AG10803 (cell line): ENCODE data around the gene CFH.

ENCODE experiments used
- DNase-seq: peaks from one replicate; pipeline ENCODE4 v3.0.0; 2010; ENCODE audit warnings: low read depth
- H3K4me3 ChIP-seq: 2 replicates; pipeline ENCODE4 v1.5.1; 2011; ENCODE audit warnings: mild to moderate bottlenecking, low read length, control low read depth
- CTCF ChIP-seq: conservative IDR thresholded peaks from 2 replicates; pipeline ENCODE4 v1.5.1; 2011; ENCODE audit warnings: mild to moderate bottlenecking, low read length, control low read depth, inconsistent platforms

CFH gene

GRCh38 chr1:196678510-196678884 is 26.7 kb downstream of the CFH start:
- TF ChIP-seq CTCF, result no peak
- DNase-seq, result peak; percentile 70
- H3K4me3 ChIP-seq, result no peak overlapping the region

DNA sequence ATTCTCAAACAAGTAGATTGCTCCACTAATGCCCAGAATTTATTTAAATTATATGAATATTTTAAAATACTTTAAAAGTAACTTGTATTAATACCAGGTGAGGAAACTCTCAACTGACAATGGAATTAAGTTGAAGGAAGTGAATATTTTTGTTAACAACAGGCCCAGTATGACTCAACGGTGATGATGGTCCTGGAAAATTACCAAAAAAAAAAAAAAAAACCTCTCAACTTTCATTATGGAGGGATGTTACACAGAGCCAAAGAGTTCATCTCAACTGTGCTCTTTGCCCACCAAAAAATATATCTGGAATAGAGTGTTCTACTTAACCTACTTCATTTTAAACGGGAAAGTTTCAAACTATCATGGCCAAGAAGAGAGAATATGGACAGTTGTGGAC is 28.3 kb downstream of the CFH start:
- no peak for TF ChIP-seq CTCF
- H3K4me3 ChIP-seq, result no peak overlapping the region

GRCh38 chr1:196684476-196684875 is 32.6 kb downstream of the CFH start:
- no peak for DNase-seq
- no peak; the same call in 1 of the 2 replicates for TF ChIP-seq CTCF
- no peak overlapping the region for H3K4me3 ChIP-seq

More for the DNA sequence above, 28.3 kb downstream of the CFH start:
- DNase-seq, result peak; percentile 3

DNA sequence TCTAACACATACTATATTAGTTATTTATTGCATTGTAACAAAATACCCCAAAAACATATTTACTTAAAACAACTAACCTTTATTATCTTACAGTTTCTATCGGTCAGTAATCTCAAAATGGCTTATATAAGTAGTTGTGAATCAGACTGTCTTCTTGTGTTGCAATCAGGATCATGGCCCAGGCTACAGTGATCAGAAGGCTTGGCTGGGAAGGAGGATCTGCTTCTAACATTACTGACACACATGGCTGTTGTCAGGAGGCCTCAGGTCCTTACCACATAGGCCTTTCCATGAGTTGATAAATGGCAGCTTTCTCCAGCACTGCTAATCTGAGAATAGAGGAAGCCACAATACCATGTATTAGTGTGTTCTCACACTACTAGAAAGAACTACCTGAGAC is 33.7 kb downstream of the CFH start:
- DNase-seq, result peak; percentile 5
- no peak for TF ChIP-seq CTCF
- no peak overlapping the region for H3K4me3 ChIP-seq

DNA sequence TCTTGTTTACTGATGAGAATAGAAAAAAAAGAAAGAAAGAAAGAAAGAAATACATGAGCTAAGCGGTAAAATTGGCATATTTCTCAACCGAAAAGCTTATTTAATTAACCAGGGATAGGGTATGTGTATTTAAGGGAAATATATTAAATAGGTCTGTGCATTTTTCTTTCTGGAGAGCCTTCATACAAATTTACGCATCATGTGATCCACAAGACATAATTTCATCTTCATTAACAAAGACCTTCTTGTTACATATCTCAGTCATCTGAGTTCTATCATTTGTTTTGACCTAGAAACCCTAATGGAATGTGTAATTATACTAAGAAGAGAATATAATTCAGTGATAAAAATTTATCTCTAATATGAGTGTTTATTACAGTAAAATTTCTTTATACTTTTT is 37.2 kb downstream of the CFH start:
- no peak for DNase-seq
- no peak overlapping the region for H3K4me3 ChIP-seq
- no peak for TF ChIP-seq CTCF

- no peak for DNase-seq
- TF ChIP-seq CTCF, result no peak
- H3K4me3 ChIP-seq, result no peak overlapping the region
These were observed 38.7 kb downstream of the CFH start for GRCh38 chr1:196690582-196690981.

- no peak overlapping the region for H3K4me3 ChIP-seq
- no peak for TF ChIP-seq CTCF
These were observed 47.1 kb downstream of the CFH start for GRCh38 chr1:196698993-196699392.

More at GRCh38 chr1:196698993-196699392, 47.1 kb downstream of the CFH start:
- DNase-seq, result no peak
